GM23248 (cell line): Measurements from ENCODE around the gene PADI1. TPM values are rescaled to one million over a fixed set of nuclear protein-coding genes. Genes with fewer than 3 reads are reported as not detected.

Experiments used
- DNase-seq: peaks from one replicate; pipeline ENCODE4 v3.0.0-alpha.2; 2015
- H2AFZ ChIP-seq: fragments of 200-600 bp; sonication (generic); 2 replicates; pipeline ENCODE4 v1.6.1; 2016; ENCODE audit warnings: antibody characterized with exemption
- H3F3A ChIP-seq: fragments of 200-600 bp; sonication (generic); 2 replicates; pipeline ENCODE4 v1.6.1; 2016; ENCODE audit warnings: mild to moderate bottlenecking, antibody characterized with exemption, mixed run types; ENCODE audit not compliant: insufficient read depth
- H3K27ac ChIP-seq: fragments of 200-600 bp; sonication (generic); 2 replicates; pipeline ENCODE4 v1.5.1; 2016; ENCODE audit warnings: mild to moderate bottlenecking
- H3K27me3 ChIP-seq: fragments of 200-600 bp; sonication (generic); replicated peaks from 2 replicates; pipeline ENCODE4 v1.6.1; 2016; ENCODE audit warnings: mild to moderate bottlenecking; ENCODE audit not compliant: insufficient read depth
- H3K36me3 ChIP-seq: fragments of 200-600 bp; sonication (generic); 2 replicates; pipeline ENCODE4 v1.6.1; 2016; ENCODE audit warnings: low read depth, mild to moderate bottlenecking
- H3K4me1 ChIP-seq: fragments of 200-600 bp; sonication (generic); 2 replicates; pipeline ENCODE4 v1.6.1; 2016; ENCODE audit warnings: mild to moderate bottlenecking; ENCODE audit not compliant: insufficient read depth
- H3K4me2 ChIP-seq: fragments of 200-600 bp; sonication (generic); one replicate; pipeline ENCODE4 v1.6.1; 2016; ENCODE audit warnings: mild to moderate bottlenecking; ENCODE audit not compliant: unreplicated experiment
- H3K4me3 ChIP-seq: fragments of 200-600 bp; sonication (generic); 2 replicates; pipeline ENCODE4 v1.5.1; 2016; ENCODE audit warnings: mild to moderate bottlenecking
- H3K79me2 ChIP-seq: fragments of 200-600 bp; sonication (generic); 2 replicates; pipeline ENCODE4 v1.6.1; 2016; ENCODE audit warnings: mild to moderate bottlenecking; ENCODE audit not compliant: insufficient read depth
- H3K9ac ChIP-seq: fragments of 200-600 bp; sonication (generic); 2 replicates; pipeline ENCODE4 v1.6.1; 2016; ENCODE audit warnings: mild to moderate bottlenecking
- H3K9me2 ChIP-seq: fragments of 200-600 bp; sonication (generic); 2 replicates; pipeline ENCODE4 v1.6.1; 2016; ENCODE audit warnings: mixed run types, mild to moderate bottlenecking, moderate library complexity; ENCODE audit not compliant: insufficient read depth
- H3K9me3 ChIP-seq: fragments of 200-600 bp; sonication (generic); one replicate; pipeline ENCODE4 v1.6.1; 2017; ENCODE audit warnings: low read depth
- H4K20me1 ChIP-seq: fragments of 200-600 bp; sonication (generic); 2 replicates; pipeline ENCODE4 v1.6.0; 2016; ENCODE audit not compliant: insufficient read depth
- EZH2 ChIP-seq: fragments of 200-600 bp; sonication (generic); IDR thresholded peaks from 2 replicates; pipeline ENCODE4 v1.6.1; 2018; ENCODE audit warnings: antibody characterized with exemption, mild to moderate bottlenecking; ENCODE audit not compliant: insufficient read depth, poor library complexity, severe bottlenecking
- EZH2phosphoT487 ChIP-seq: fragments of 200-600 bp; sonication (generic); IDR thresholded peaks from 2 replicates; pipeline ENCODE4 v1.6.1; 2018; ENCODE audit warnings: antibody characterized with exemption, moderate library complexity, mild to moderate bottlenecking, low read depth; ENCODE audit not compliant: insufficient read depth
- WGBS, 2 experiments: methylation state at CpG; one replicate each; pipeline ENCODE4 v1.1.6; 2015 to 2017; ENCODE audit warnings: low lambda C conversion rate in 2 of 2, low coverage in 1 of 2; ENCODE audit errors: missing lambda C conversion rate in 2 of 2; 5-methylcytosine and 5-hydroxymethylcytosine counted together
- in situ Hi-C: fragments of 300-500 bp; cut with MboI; formaldehyde crosslinking; loops from 2 replicates; pipeline ENCODE4 v1.15.0; 2020
- polyA plus RNA-seq: library from polyadenylated mRNA; unstranded; fragments of >200 nt; fragmentation: Nextera tagmentation; extraction: Ambion mirVana; gene quantifications from 2 replicates; pipeline ENCODE4 v1.2.1, GENCODE V29; 2016
- total RNA-seq: library from RNA; depleted of rRNA; stranded (reverse); fragments of >200 nt; shearing (Covaris generic); gene quantifications from 2 replicates; pipeline ENCODE4 v1.2.3, GENCODE V29; 2014

Gene PADI1
- total and polyA plus RNA-seq, 2 experiments from 2014 or later, result under 0.01 to 0.14 TPM

- H2AFZ ChIP-seq, result peak overlapping the region; percentile 13; the same call in 1 of the 2 replicates
- no peaks in the 10 kb centered on the region for H3F3A ChIP-seq
- H3K79me2 ChIP-seq, result no peaks in the 10 kb centered on the region
- no peaks in the 10 kb centered on the region for H3K9me3 ChIP-seq
- H3K9ac ChIP-seq, result no peak overlapping the region
- 45 to 51% methylated on average over 3 of the region's 3 CpGs for WGBS, 2 experiments
- H3K4me1 ChIP-seq, result no peaks in the 10 kb centered on the region
- peak; percentile 39 for DNase-seq
- H3K4me2 ChIP-seq, result no peak overlapping the region
- H3K9me2 ChIP-seq, result no peaks in the 10 kb centered on the region
- H4K20me1 ChIP-seq, result no peaks in the 10 kb centered on the region
- TF ChIP-seq EZH2 (no peak), EZH2phosphoT487 (no peak)
- no peak overlapping the region for H3K4me3 ChIP-seq
- H3K27ac ChIP-seq, result no peak overlapping the region
- H3K27me3 ChIP-seq, result no peaks in the 10 kb centered on the region
- in situ Hi-C loops, result no loop called here
- no peaks in the 10 kb centered on the region for H3K36me3 ChIP-seq
Measured at GRCh38 chr1:17161137-17161740, 43.7 kb upstream of the PADI1 start.

- Histone ChIP-seq H3K4me3 (no peak overlapping the region), H3F3A (no peaks in the 10 kb centered on the region), H3K4me1 (no peaks in the 10 kb centered on the region; the same call in 1 of the 2 replicates), H2AFZ (no peak overlapping the region), H3K9me3 (no peaks in the 10 kb centered on the region), H3K79me2 (no peaks in the 10 kb centered on the region), H4K20me1 (no peaks in the 10 kb centered on the region), H3K36me3 (no peaks in the 10 kb centered on the region), H3K27me3 (no peaks in the 10 kb centered on the region), H3K9ac (no peak overlapping the region), H3K4me2 (no peak overlapping the region), H3K9me2 (no peaks in the 10 kb centered on the region), H3K27ac (no peak overlapping the region)
- DNase-seq, result no peak
- in situ Hi-C loops, result no loop called here
- WGBS, 2 experiments, result 84 to 85% methylated on average over 19 to 20 of the region's 20 CpGs
- TF ChIP-seq EZH2 (no peak), EZH2phosphoT487 (no peak)
Measured at GRCh38 chr1:17161926-17162800, 42.8 kb upstream of the PADI1 start.

DNA sequence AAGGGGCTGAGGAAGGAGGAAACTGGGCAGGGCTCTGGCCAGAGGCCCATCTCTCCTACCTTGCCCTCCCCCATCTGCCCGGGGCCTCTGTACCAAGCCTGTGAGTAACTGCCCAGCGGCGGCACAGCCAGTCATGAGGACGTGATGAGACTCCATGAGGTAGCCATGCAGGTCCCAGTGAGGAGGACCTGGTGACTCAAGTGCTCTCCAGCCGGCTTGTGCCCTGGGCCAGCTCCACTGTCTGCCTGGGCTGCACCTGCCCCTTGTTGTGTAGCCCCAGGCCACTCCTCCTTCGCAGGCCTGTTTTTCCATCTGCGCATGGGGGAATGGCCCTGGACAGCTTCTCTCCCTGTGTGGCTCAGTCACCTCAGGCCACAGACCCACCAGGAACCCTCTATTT, 42.0 kb upstream of the PADI1 start:
- Histone ChIP-seq H3K4me3 (no peak overlapping the region), H3K9me2 (no peaks in the 10 kb centered on the region), H3K4me1 (peaks cover 7% of the 10 kb centered on the region), H3F3A (peaks cover 6% of the 10 kb centered on the region; the same call in 1 of the 2 replicates), H3K27ac (no peak overlapping the region), H2AFZ (no peak overlapping the region), H3K36me3 (no peaks in the 10 kb centered on the region), H3K9ac (no peak overlapping the region), H3K27me3 (no peaks in the 10 kb centered on the region), H3K9me3 (no peaks in the 10 kb centered on the region), H3K4me2 (no peak overlapping the region), H4K20me1 (no peaks in the 10 kb centered on the region), H3K79me2 (no peaks in the 10 kb centered on the region)
- TF ChIP-seq EZH2phosphoT487 (no peak), EZH2 (no peak)
- WGBS, 2 experiments, result 83 to 85% methylated on average over 7 of the region's 7 CpGs
- peak; percentile 56 for DNase-seq
- in situ Hi-C loops, result no loop called here

- H3K27me3 ChIP-seq, result no peaks in the 10 kb centered on the region
- WGBS, 2 experiments, result 87 to 89% methylated on average over 7 of the region's 7 CpGs
- peaks cover 10% of the 10 kb centered on the region for H3K4me1 ChIP-seq
- H3K9me2 ChIP-seq, result no peaks in the 10 kb centered on the region
- no peaks in the 10 kb centered on the region for H3K79me2 ChIP-seq
- no peaks in the 10 kb centered on the region for H3K9me3 ChIP-seq
- no peaks in the 10 kb centered on the region for H3K36me3 ChIP-seq
- DNase-seq, result no peak
- H3K4me2 ChIP-seq, result no peak overlapping the region
- no peak overlapping the region for H3K27ac ChIP-seq
- H2AFZ ChIP-seq, result no peak overlapping the region
- H4K20me1 ChIP-seq, result no peaks in the 10 kb centered on the region
- in situ Hi-C loops, result no loop called here
- no peak for TF ChIP-seq EZH2
- TF ChIP-seq EZH2phosphoT487, result no peak
- no peak overlapping the region for H3K9ac ChIP-seq
- no peak overlapping the region for H3K4me3 ChIP-seq
- peaks cover 9% of the 10 kb centered on the region for H3F3A ChIP-seq
Measured at GRCh38 chr1:17163371-17163770, 41.6 kb upstream of the PADI1 start.
